Activated CD8-positive, alpha-beta T cell treated with anti-CD3 and anti-CD28 coated beads for 36 hours (primary cell): ENCODE measurements around the gene UCHL1. TPM values are rescaled to one million over a fixed set of nuclear protein-coding genes. Genes with fewer than 3 reads are reported as not detected.

Experiments used
- ATAC-seq: fragments of 200-7000 bp; cut with Tn5 transposase; one replicate; pipeline ENCODE4 v1.10.0; 2021; ENCODE audit warnings: mild to moderate bottlenecking, moderate library complexity
- CTCF ChIA-PET: fragments of 350-600 bp; sonication (Branson Sonifier 250); formaldehyde crosslinking; loops from one replicate; lab custom pipeline; 2021; ENCODE audit warnings: antibody characterized with exemption; lab: Charles Lee
- POLR2A ChIA-PET: fragments of 350-600 bp; sonication (Branson Sonifier 250); formaldehyde crosslinking; loops from one replicate; lab custom pipeline; 2021; ENCODE audit warnings: antibody characterized with exemption; lab: Charles Lee
- DNase-seq: peaks from one replicate; pipeline ENCODE4 v3.0.0-alpha.2; 2020
- H3K27ac Mint-ChIP-seq: one replicate; pipeline ENCODE4 v1.8.0; 2021; ENCODE audit warnings: mild to moderate bottlenecking, mixed read lengths
- H3K27me3 Mint-ChIP-seq: one replicate; pipeline ENCODE4 v1.8.0; 2021; ENCODE audit warnings: mixed read lengths
- H3K36me3 Mint-ChIP-seq: one replicate; pipeline ENCODE4 v1.8.0; 2021; ENCODE audit warnings: low read depth, mixed read lengths
- H3K4me1 Mint-ChIP-seq: one replicate; pipeline ENCODE4 v1.8.0; 2021; ENCODE audit warnings: low read depth, mixed read lengths
- H3K4me3 Mint-ChIP-seq: one replicate; pipeline ENCODE4 v1.8.0; 2021; ENCODE audit warnings: mild to moderate bottlenecking, moderate library complexity, mixed read lengths
- H3K9me3 Mint-ChIP-seq: one replicate; pipeline ENCODE4 v1.8.0; 2021; ENCODE audit warnings: mixed read lengths
- intact Hi-C: fragments of 100-400 bp; cut with micrococcal nuclease; formaldehyde crosslinking; loops from one replicate; pipeline ENCODE4 v1.10.0; 2022
- total RNA-seq, 2 experiments: library from RNA; stranded (reverse); gene quantifications; one replicate each; pipeline ENCODE4 v1.2.3, GENCODE V29; 2021
- TF ChIP-seq, protein P1 (sequence below): fragments of 200-600 bp; IDR thresholded peaks from one replicate; pipeline ENCODE4 v1.8.0; 2022; ENCODE audit warnings: antibody characterized with exemption, mild to moderate bottlenecking

The UCHL1 gene
- total RNA-seq, 2 experiments from 2014 or later: 2.5 to 3.0 TPM

DNA sequence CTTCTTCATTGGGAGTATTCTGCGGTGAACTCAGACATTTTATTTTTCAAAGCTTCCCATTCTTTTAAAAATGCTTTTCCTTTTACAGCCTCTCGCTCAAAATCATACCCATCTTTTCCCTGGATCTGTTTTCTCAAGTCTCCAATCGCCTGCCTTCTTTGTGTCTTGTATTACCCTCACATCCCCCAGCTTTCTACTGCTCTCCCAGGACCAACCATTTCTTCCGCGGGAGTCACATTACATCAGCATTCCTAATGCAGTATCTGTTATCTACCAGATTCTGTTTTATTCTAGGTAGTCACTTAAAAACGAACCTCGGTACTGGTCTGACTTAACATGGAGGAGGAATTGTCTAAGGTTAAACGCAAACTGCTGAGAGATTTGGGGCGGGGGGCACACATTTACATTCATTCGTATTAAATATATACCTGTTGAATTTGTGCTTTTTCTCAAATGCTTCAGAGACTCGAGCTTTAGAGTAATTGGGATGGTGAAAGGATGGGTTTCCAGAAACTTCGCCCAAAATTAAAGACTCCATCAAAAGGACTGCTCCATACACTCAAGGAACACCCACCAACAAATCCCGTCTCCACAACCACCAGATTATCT lies 493 bp upstream of the UCHL1 start:
- Mint-ChIP-seq H3K9me3 (no peaks in the 10 kb centered on the region), H3K4me3 (peak overlapping the region; percentile 33), H3K27ac (no peak overlapping the region), H3K27me3 (peaks cover 46% of the 10 kb centered on the region), H3K36me3 (no peaks in the 10 kb centered on the region), H3K4me1 (peaks cover 10% of the 10 kb centered on the region)
- ChIA-PET CTCF (no interaction called here), POLR2A (no interaction called here)
- intact Hi-C loops: no loop called here
- ATAC-seq (no peak), DNase-seq (no peak)
- TF ChIP-seq, protein P1, sequence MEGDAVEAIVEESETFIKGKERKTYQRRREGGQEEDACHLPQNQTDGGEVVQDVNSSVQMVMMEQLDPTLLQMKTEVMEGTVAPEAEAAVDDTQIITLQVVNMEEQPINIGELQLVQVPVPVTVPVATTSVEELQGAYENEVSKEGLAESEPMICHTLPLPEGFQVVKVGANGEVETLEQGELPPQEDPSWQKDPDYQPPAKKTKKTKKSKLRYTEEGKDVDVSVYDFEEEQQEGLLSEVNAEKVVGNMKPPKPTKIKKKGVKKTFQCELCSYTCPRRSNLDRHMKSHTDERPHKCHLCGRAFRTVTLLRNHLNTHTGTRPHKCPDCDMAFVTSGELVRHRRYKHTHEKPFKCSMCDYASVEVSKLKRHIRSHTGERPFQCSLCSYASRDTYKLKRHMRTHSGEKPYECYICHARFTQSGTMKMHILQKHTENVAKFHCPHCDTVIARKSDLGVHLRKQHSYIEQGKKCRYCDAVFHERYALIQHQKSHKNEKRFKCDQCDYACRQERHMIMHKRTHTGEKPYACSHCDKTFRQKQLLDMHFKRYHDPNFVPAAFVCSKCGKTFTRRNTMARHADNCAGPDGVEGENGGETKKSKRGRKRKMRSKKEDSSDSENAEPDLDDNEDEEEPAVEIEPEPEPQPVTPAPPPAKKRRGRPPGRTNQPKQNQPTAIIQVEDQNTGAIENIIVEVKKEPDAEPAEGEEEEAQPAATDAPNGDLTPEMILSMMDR: no peak

GRCh38 chr4:41257257-41257901 lies 651 bp downstream of the UCHL1 start:
- peaks cover 51% of the 10 kb centered on the region for H3K27me3 Mint-ChIP-seq
- peaks cover 10% of the 10 kb centered on the region for H3K4me1 Mint-ChIP-seq
- TF ChIP-seq, protein P1: no peak
- CTCF ChIA-PET: no interaction called here
- DNase-seq (peak; percentile 35), ATAC-seq (peak; percentile 73)
- intact Hi-C loops: no loop called here
- no peak overlapping the region for H3K27ac Mint-ChIP-seq
- POLR2A ChIA-PET: no interaction called here
- peak overlapping the region; percentile 62 for H3K4me3 Mint-ChIP-seq
- H3K9me3 Mint-ChIP-seq: no peaks in the 10 kb centered on the region
- H3K36me3 Mint-ChIP-seq: no peaks in the 10 kb centered on the region

GRCh38 chr4:41257906-41258305 lies 1.2 kb downstream of the UCHL1 start:
- no peaks in the 10 kb centered on the region for H3K9me3 Mint-ChIP-seq
- POLR2A ChIA-PET: no interaction called here

DNA sequence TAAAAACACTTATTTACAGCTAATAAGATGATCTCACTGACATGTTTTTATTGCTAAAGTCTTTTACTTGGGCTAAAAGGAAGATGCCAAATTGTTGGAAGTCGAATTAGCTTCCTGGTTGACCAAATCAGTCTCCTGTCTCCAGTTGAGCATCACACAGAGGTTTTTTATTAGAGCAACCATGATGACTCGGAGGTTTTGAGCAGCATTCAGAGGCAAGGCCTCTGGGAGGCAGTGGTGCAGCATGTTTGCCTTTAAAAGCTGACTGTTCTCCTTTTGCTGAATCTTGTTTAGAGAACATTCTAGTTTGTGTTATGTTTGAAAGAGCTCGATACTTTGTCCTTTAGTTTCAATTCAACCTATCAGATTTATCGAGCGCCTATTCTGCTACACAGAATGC lies 2.1 kb downstream of the UCHL1 start:
- no peaks in the 10 kb centered on the region for H3K36me3 Mint-ChIP-seq
- intact Hi-C loops: no loop called here

More at GRCh38 chr4:41257906-41258305, 1.2 kb downstream of the UCHL1 start:
- peak overlapping the region; percentile 62 for H3K4me3 Mint-ChIP-seq
- TF ChIP-seq, protein P1: no peak
- H3K36me3 Mint-ChIP-seq: no peaks in the 10 kb centered on the region
- H3K27me3 Mint-ChIP-seq: peaks cover 51% of the 10 kb centered on the region
- no peak for DNase-seq
- intact Hi-C loops: no loop called here
- CTCF ChIA-PET: interaction anchor here (0.8 kb wide), 2 partner anchors 21 to 404 kb away, joined by 3 read pairs; no protein-coding TSS in a partner anchor
- no peak for ATAC-seq
- peaks cover 10% of the 10 kb centered on the region for H3K4me1 Mint-ChIP-seq
- no peak overlapping the region for H3K27ac Mint-ChIP-seq

More for the DNA sequence above, 2.1 kb downstream of the UCHL1 start:
- ChIA-PET CTCF (interaction anchor here (0.8 to 1.5 kb wide), 5 partner anchors 21 to 403 kb away, joined by 3 to 6 read pairs (median 3); no protein-coding TSS in a partner anchor), POLR2A (interaction anchor here (0.6 to 0.9 kb wide), 2 partner anchors 44 to 309 kb away, joined by 3 read pairs; partner anchors contain the start of gene APBB2)
- Mint-ChIP-seq H3K9me3 (no peaks in the 10 kb centered on the region), H3K27me3 (peaks cover 54% of the 10 kb centered on the region), H3K27ac (no peak overlapping the region), H3K4me3 (no peak overlapping the region), H3K4me1 (peaks cover 10% of the 10 kb centered on the region)
- no peak for DNase-seq
- TF ChIP-seq, protein P1: no peak
- no peak for ATAC-seq
